GM18951 (cell line): Measurements from ENCODE around the gene RPL5.

ENCODE experiments used
- POLR2A ChIP-seq: IDR thresholded peaks from 4 replicates; pipeline ENCODE4 v1.6.1; 2011; ENCODE audit warnings: mild to moderate bottlenecking; ENCODE audit not compliant: insufficient read length, insufficient read depth; ENCODE audit errors: extremely low read depth
- in situ Hi-C: fragments of 300-500 bp; cut with MboI; formaldehyde crosslinking; loops from one replicate; pipeline ENCODE4 v1.12.0; 2022; ENCODE audit warnings: low sequenced_read_pairs, mixed read lengths, inconsistent platforms; ENCODE audit not compliant: unreplicated experiment

The RPL5 gene

DNA sequence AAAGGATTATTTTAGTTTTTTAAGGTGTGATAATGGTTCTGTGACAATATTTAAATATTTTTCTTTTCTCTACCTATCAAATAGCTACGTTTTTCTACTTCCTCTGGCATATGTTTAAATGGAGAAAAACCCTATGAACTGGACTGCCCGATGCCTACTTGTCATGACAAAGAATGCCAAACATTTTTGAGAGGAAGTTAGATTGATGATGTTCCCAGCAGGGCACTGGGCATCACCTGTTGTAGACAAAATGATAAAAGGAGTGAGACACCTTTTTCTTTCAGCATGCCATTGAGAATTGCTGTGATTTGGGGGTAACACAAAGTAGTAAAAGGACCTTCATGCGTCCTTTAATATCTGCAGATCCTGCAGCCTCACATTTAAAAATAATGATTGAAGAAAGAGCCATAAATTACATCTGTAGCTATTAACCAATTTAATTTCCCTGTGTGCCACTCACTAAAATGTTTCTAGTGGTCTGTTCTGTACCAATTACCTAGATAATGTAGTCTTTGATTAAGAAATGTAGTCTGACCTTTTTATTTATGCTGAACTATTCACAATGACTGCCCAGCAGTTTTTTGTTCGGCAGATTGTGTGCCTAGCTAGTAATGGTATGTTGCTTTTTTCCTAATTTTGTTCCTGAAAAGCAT, 47.6 kb downstream of the RPL5 start:
- no peak for TF ChIP-seq POLR2A
- in situ Hi-C loops: no loop called here

GRCh38 chr1:92881391-92881790, 49.6 kb downstream of the RPL5 start:
- in situ Hi-C loops: no loop called here
- no peak for TF ChIP-seq POLR2A

GRCh38 chr1:92882819-92883218, 51.0 kb downstream of the RPL5 start:
- no peak for TF ChIP-seq POLR2A
- in situ Hi-C loops: no loop called here

DNA sequence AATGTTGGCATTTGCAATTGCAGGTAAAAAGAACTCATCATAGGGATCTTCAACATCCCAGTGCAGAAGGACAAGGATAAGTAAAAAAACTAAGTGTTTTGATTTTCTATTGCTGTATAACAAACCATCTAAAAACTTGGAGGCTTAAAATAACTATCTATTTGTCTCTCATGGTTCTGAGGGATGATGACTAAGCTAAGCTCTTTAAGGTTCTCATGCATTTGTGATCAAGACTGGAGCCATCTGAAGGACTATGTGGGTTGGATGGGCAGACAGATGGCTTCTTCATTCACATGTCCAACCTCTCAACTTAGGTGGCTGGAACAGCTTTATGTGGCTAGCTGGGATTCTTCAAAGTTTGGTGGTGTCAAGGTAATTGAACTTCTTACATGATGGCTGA, 51.5 kb downstream of the RPL5 start:
- in situ Hi-C loops: no loop called here

GRCh38 chr1:92884195-92884594, 52.4 kb downstream of the RPL5 start:
- TF ChIP-seq POLR2A: no peak
- in situ Hi-C loops: no loop called here

More for the DNA sequence above, 51.5 kb downstream of the RPL5 start:
- TF ChIP-seq POLR2A: no peak

DNA sequence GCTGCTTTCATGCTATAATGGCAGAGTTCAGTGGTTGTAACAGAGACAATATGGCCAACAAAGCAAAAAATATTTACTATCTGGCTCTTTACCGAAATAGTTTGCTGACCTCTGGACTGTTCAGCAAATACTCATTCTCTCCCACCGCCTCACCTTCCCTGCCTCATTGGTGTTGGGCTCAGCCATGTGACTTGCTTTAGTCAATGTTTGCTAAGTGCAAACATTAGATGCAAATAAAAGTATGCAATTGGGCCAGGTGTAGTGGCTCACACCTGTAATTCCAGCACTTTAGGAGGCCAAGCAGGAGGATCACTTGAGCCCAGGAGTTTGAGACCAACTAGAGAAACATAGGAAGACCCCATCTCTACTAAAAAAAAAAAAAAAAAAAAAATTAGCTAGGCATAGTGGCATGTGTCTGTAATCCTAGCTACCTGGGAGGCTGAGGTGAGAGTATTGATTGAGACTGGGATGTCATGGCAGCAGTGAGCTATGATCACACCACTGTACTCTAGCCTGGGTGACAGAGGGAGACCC, 55.1 kb downstream of the RPL5 start:
- in situ Hi-C loops: no loop called here
- no peak for TF ChIP-seq POLR2A

DNA sequence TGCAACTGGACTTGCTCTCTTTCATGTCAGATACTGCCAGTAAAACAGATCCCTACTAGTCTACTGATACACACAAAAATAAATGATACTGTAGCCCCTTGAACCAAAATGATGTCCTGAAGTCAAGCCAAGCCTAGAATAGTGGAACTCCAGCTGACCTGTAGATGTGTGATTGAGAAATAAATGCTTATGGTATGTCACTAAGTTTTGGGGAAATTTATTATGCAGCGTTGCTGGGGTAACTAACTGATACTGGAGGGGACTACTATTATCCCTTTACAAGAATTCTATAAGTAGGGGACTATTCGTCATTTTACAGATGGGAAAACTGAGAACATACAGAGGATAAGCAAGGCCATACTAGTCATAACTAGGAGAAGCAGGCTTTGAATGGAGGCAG, 55.6 kb downstream of the RPL5 start:
- TF ChIP-seq POLR2A: no peak
- in situ Hi-C loops: no loop called here
